Measurements from ENCODE around the gene FEZF1. TPM values are rescaled to one million over a fixed set of nuclear protein-coding genes. Genes with fewer than 3 reads are reported as not detected.

FEZF1 gene
- total RNA-seq, 1 experiment from 2014 or later, result 114 TPM

DNA sequence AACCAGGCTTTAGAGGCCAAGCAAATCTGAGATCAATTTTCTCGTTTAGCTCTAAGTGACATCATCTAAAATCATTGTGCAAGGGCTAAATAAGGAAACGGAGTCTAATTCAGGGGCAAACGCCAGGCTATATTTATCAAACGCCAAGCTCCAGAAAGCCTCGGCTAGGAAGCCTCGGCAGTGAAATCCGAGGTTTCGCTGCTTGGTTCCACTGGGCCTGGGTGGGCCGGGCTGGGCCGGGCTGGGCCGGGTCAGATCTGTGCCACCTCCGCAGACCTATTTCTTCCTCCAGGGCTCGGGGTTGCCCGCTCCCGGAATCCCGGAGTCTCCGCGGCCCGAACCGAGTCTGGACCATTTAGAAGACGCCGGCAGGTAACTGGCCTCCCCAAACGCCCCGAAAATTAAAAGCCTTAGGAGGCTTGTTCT lies 459 bp upstream of the FEZF1 start:
- intact Hi-C loops (cut with micrococcal nuclease; ENCODE audit: unreplicated experiment), result loop anchor here (5.0 kb wide), 8 partner anchors 83 to 1727 kb away; partner anchors contain the start of genes AASS, CADPS2 and TMEM229A
- peaks cover 52% of the 10 kb centered on the region for H3K36me3 ChIP-seq (ENCODE audit: insufficient read depth, low read length, poor library complexity, severe bottlenecking)
- peaks cover 15% of the 10 kb centered on the region for H3K4me1 ChIP-seq (ENCODE audit: insufficient read depth, low read length, poor library complexity, severe bottlenecking)
- TSS peak; percentile 23 for BruUV-seq (replicated peaks)
- TF ChIP-seq, protein P1, sequence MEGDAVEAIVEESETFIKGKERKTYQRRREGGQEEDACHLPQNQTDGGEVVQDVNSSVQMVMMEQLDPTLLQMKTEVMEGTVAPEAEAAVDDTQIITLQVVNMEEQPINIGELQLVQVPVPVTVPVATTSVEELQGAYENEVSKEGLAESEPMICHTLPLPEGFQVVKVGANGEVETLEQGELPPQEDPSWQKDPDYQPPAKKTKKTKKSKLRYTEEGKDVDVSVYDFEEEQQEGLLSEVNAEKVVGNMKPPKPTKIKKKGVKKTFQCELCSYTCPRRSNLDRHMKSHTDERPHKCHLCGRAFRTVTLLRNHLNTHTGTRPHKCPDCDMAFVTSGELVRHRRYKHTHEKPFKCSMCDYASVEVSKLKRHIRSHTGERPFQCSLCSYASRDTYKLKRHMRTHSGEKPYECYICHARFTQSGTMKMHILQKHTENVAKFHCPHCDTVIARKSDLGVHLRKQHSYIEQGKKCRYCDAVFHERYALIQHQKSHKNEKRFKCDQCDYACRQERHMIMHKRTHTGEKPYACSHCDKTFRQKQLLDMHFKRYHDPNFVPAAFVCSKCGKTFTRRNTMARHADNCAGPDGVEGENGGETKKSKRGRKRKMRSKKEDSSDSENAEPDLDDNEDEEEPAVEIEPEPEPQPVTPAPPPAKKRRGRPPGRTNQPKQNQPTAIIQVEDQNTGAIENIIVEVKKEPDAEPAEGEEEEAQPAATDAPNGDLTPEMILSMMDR (conservative IDR thresholded peaks at IDR 0.05; ENCODE audit: low read depth, low read length), result no peak
- no peak for TF ChIP-seq EZH2 (IDR thresholded peaks at IDR 0.05; ENCODE audit: borderline replicate concordance, low read depth, low read length, poor library complexity, severe bottlenecking)
- H3K27ac ChIP-seq (ENCODE audit: low read depth, low read length, poor library complexity, severe bottlenecking), result peak overlapping the region; percentile 100
- H3K4me3 ChIP-seq (ENCODE audit: low read depth, low read length, poor library complexity, severe bottlenecking), result peak overlapping the region; percentile 84
- DNase-seq (ENCODE audit: low spot score), result no peak
- H3K9me3 ChIP-seq (ENCODE audit: low read depth, low read length, poor library complexity, severe bottlenecking), result no peaks in the 10 kb centered on the region
- ChIA-PET CTCF (no interaction called here), POLR2A (ENCODE audit: low non-redundant PET) (no interaction called here)
- no peaks in the 10 kb centered on the region for H3K27me3 ChIP-seq (replicated peaks; ENCODE audit: insufficient read depth, low read depth, low read length, poor library complexity)

DNA sequence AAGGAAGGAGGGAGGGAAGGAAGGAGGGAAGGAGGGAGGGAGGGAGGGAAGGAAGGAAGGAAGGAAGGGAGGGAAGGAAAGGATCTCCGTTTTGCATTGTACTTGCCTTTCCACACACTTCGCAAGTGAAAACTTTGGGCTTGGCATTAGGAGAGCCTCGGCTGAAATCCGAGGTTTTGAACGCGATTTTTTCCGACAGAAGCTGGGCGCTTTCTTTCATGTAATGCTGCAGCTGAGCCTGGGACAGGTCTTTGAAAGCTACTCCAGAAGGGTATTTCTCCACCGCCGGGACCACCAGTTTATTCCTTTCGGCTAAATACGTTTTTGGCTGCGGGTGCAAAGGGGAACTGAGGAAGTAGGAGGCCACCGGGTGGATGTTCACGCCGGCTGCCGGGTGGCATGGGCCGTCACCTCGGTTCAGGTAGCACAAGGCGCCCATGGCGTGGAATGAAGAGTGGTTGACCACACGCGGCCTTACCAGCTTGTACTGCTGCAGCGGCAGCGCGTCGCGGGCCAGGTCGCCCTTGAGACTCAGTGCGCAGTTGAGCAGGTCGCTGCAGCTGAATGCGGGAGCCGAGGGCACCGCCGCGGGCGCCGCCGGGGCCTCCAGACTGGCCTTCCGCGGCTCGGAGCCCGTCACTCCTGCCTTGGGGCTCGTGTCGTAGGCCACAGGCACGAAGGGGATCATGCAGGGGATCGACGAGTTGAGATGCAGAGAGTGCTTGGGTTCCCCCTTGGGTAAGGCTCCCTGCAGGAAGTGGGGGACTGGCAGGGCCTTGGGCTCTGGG lies 825 bp downstream of the FEZF1 start:
- H3K9me3 ChIP-seq (ENCODE audit: low read depth, low read length, poor library complexity, severe bottlenecking), result no peaks in the 10 kb centered on the region
- TSS peak; percentile 21 for BruUV-seq (replicated peaks)
- intact Hi-C loops (cut with micrococcal nuclease; ENCODE audit: unreplicated experiment), result loop anchor here (2.0 to 5.0 kb wide), 10 partner anchors 81 to 1729 kb away; partner anchors contain the start of genes AASS, CADPS2 and TMEM229A
- ChIA-PET CTCF (interaction anchor here (0.6 kb wide), 1 partner anchor 227 kb away, joined by 3 read pairs; no protein-coding TSS in a partner anchor), POLR2A (ENCODE audit: low non-redundant PET) (no interaction called here)
- H3K27me3 ChIP-seq (replicated peaks; ENCODE audit: insufficient read depth, low read depth, low read length, poor library complexity), result no peaks in the 10 kb centered on the region
- no peak for TF ChIP-seq EZH2 (IDR thresholded peaks at IDR 0.05; ENCODE audit: borderline replicate concordance, low read depth, low read length, poor library complexity, severe bottlenecking)
- TF ChIP-seq, protein P1 (conservative IDR thresholded peaks at IDR 0.05; ENCODE audit: low read depth, low read length), result no peak
- H3K27ac ChIP-seq (ENCODE audit: low read depth, low read length, poor library complexity, severe bottlenecking), result peak overlapping the region; percentile 100
- peak; percentile 91 for DNase-seq (ENCODE audit: low spot score)
- peaks cover 12% of the 10 kb centered on the region for H3K4me1 ChIP-seq (ENCODE audit: insufficient read depth, low read length, poor library complexity, severe bottlenecking)
- H3K4me3 ChIP-seq (ENCODE audit: low read depth, low read length, poor library complexity, severe bottlenecking), result peak overlapping the region; percentile 84
- H3K36me3 ChIP-seq (ENCODE audit: insufficient read depth, low read length, poor library complexity, severe bottlenecking), result peaks cover 40% of the 10 kb centered on the region

DNA sequence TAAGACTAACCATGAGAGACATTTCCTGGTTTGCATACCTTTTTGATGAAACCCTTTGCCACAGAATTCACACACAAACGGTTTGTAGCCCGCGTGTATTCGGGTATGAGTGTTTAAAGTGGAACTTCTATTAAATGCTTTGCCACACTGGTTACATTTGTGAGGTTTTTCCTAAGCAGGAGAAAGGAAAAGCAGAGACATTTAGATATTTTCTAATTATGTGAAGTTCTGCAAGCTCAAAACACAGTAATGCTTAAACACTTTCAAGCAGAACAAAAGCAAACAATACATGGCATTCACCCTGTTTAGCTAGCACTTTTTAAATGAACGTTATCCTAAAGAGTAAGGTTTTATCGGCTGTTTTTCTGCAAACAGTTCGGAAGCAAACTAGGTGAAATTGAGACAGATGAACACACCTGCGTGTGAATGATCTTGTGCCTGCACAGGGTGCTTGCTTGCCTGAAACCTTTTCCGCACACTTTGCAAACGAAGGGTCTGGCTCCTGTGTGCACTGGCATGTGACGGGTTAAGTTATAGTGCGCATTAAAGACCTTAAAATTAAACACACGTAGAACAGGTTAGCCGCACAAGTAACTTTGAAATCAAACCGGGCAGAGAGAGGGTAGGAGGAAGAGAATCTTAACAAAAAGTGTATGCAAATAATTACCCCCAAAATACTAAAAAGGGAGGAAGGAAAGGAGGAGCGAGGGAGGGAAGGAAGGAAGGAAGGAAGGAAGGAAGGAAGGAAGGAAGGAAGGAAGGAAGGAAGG lies 1.6 kb downstream of the FEZF1 start:
- ChIA-PET CTCF (no interaction called here), POLR2A (ENCODE audit: low non-redundant PET) (interaction anchor here (0.6 kb wide), 1 partner anchor 1043 kb away, joined by 3 read pairs; no protein-coding TSS in a partner anchor)
- Histone ChIP-seq H3K27ac (ENCODE audit: low read depth, low read length, poor library complexity, severe bottlenecking) (peak overlapping the region; percentile 98), H3K4me3 (ENCODE audit: low read depth, low read length, poor library complexity, severe bottlenecking) (peak overlapping the region; percentile 84), H3K27me3 (replicated peaks; ENCODE audit: insufficient read depth, low read depth, low read length, poor library complexity) (no peaks in the 10 kb centered on the region), H3K4me1 (ENCODE audit: insufficient read depth, low read length, poor library complexity, severe bottlenecking) (peaks cover 9% of the 10 kb centered on the region), H3K9me3 (ENCODE audit: low read depth, low read length, poor library complexity, severe bottlenecking) (no peaks in the 10 kb centered on the region), H3K36me3 (ENCODE audit: insufficient read depth, low read length, poor library complexity, severe bottlenecking) (peaks cover 32% of the 10 kb centered on the region)
- DNase-seq (ENCODE audit: low spot score), result peak; percentile 92
- intact Hi-C loops (cut with micrococcal nuclease; ENCODE audit: unreplicated experiment), result loop anchor here (2.0 to 5.0 kb wide), 10 partner anchors 81 to 1729 kb away; partner anchors contain the start of genes AASS, CADPS2 and TMEM229A
- TF ChIP-seq, protein P1 (conservative IDR thresholded peaks at IDR 0.05; ENCODE audit: low read depth, low read length), result no peak
- TF ChIP-seq EZH2 (IDR thresholded peaks at IDR 0.05; ENCODE audit: borderline replicate concordance, low read depth, low read length, poor library complexity, severe bottlenecking), result no peak
- TSS peak; percentile 47 for BruUV-seq (replicated peaks)

Data from A673 (cell line).